Measurements from ENCODE around the gene FLT3LG. TPM values are rescaled to one million over a fixed set of nuclear protein-coding genes. Genes with fewer than 3 reads are reported as not detected.

The FLT3LG gene
- total and polyA plus RNA-seq, 2 of the 8 experiments (the other 6 are each of a cell fraction or from before 2014, with no cell fraction given): 1.6 to 3.2 TPM

DNA sequence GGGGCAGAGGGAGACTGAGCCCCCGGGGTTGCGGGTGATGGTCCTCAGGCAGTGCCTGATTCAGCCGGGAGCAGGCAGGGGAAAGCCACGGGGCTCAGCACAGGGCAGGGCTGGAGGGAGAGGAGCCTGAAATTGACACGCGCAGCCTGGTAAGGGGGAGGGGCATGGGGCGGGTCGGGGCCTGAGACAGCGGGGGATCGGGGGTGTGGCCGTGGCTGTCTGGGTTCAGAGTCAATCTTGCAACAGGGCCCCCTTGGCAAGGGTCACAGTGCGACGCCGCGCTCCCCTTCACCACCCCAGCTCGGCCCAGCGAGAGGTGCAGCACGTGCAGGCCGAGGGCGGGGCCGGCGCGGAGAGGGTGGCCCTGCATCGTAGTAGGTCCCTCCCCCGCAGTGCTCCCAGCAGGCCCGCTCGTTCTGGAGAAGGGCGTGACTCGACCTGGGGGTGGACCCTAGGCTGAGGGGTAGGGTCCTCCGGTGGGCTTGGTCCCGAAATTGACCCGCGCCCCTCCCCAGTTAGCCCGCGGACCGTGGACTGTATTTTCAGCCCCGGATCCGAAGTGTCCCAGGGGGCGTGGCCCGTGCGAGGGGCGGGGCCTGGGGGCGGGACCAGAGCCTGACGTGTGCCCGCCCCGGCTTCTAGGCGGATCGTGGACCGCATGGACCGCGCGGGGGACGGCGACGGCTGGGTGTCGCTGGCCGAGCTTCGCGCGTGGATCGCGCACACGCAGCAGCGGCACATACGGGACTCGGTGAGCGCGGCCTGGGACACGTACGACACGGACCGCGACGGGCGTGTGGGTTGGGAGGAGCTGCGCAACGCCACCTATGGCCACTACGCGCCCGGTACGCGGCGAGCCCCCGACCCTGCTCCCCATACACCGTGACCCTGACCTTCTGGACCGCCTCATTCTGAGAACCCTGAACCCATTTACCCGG is 59.8 kb downstream of the FLT3LG start:
- Histone ChIP-seq H2BK120ac (replicated peaks; ENCODE audit: low read depth, low read length) (no peak overlapping the region), H4K20me1 (replicated peaks in 1 of 2; ENCODE audit: control insufficient read depth in 1 of 2, insufficient read depth in 2 of 2, low read length in 2 of 2) (peaks cover 0 to 10% of the 10 kb centered on the region in 2 experiments), H2AFZ (ENCODE audit: low read length) (no peak overlapping the region; the same call in 1 of the 2 replicates), H4K91ac (replicated peaks; ENCODE audit: insufficient read length, low read length) (no peak overlapping the region), H3K36me3 (ENCODE audit: control insufficient read depth in 2 of 4, insufficient read depth in 4 of 4, low read length in 3 of 4) (no peaks in the 10 kb centered on the region), H3K14ac (ENCODE audit: insufficient read length) (no peak overlapping the region), H3K27ac (ENCODE audit: low read depth, low read length) (no peak overlapping the region), H3K18ac (ENCODE audit: extremely low read depth, low read length) (no peak overlapping the region), H4K8ac (ENCODE audit: extremely low read depth, insufficient read depth, low read length) (no peak overlapping the region; the same call in 1 of the 2 replicates), H2BK15ac (ENCODE audit: low read length) (0 out of 2 replicates have a peak overlapping the region, but pooled peaks have one; percentile 75), H3K4me2 (ENCODE audit: insufficient read depth in 1 of 2, low read depth in 2 of 2, low read length in 2 of 2) (peak overlapping the region; percentile 63 to 99), H3K79me2 (ENCODE audit: control insufficient read depth in 1 of 2, insufficient read depth in 2 of 2, low read length in 2 of 2) (no peaks in the 10 kb centered on the region), H4K5ac (ENCODE audit: insufficient read length, low read depth, low read length) (no peak overlapping the region), H3K23ac (ENCODE audit: insufficient read length) (no peak overlapping the region), H3K9ac (replicated peaks in 1 of 4; ENCODE audit: extremely low read depth in 1 of 4, low read depth in 3 of 4, low read length in 3 of 4) (peak overlapping the region in 1 of 4 experiments; percentile 20; a peak in 2 of 7 replicates), H3K23me2 (ENCODE audit: low read depth, low read length) (peaks cover 8% of the 10 kb centered on the region; the same call in 1 of the 2 replicates), H3K27me3 (replicated peaks in 1 of 4; ENCODE audit: control insufficient read depth in 3 of 4, extremely low read depth in 1 of 4, insufficient read depth in 3 of 4, low read length in 3 of 4) (no peaks in the 10 kb centered on the region; a peak in 1 of 7 replicates), H2BK5ac (ENCODE audit: low read depth, low read length) (no peak overlapping the region), H3K4ac (replicated peaks; ENCODE audit: insufficient read length, low read depth, low read length) (no peak overlapping the region), H3K4me1 (replicated peaks in 1 of 4; ENCODE audit: control insufficient read depth in 3 of 4, insufficient read depth in 4 of 4, low read length in 3 of 4) (peaks cover 0 to 9% (median 1%) of the 10 kb centered on the region in 4 experiments; a peak in 5 of 7 replicates), H2BK20ac (ENCODE audit: low read length) (no peak overlapping the region), H2AK5ac (ENCODE audit: low read depth, low read length) (no peak overlapping the region), H3K4me3 (ENCODE audit: extremely low read depth in 1 of 4, insufficient read depth in 2 of 4, low read depth in 3 of 4, low read length in 4 of 4) (peak overlapping the region; percentile 60 to 81 (median 72)), H3K56ac (replicated peaks; ENCODE audit: insufficient read length, low read depth, low read length) (no peak overlapping the region), H3K9me3 (ENCODE audit: insufficient read depth in 2 of 2, low read depth in 1 of 2, low read length in 1 of 2) (no peaks in the 10 kb centered on the region), H3K79me1 (ENCODE audit: low read depth, low read length) (no peaks in the 10 kb centered on the region), H2BK12ac (ENCODE audit: low read depth, low read length) (no peak overlapping the region)
- peak in 1 of 2 experiments; percentile 96 for DNase-seq (ENCODE audit: low read depth in 1 of 2, low spot score in 2 of 2)
- ChIA-PET POLR2A (ENCODE audit: partially characterized antibody) (interaction anchor here (0.6 to 2.9 kb wide), 15 partner anchors 9 to 47 kb away, joined by 3 to 17 read pairs (median 7); partner anchors contain the start of genes NOSIP, PRRG2, RPL13A and RPS11), CTCF (ENCODE audit: partially characterized antibody) (interaction anchor here (0.5 to 6.6 kb wide), 14 partner anchors 9 to 325 kb away, joined by 3 to 54 read pairs (median 4); partner anchors contain the start of gene PRRG2)
- 2% methylated on average over 42 of the region's 87 CpGs; no CpG with 5 or more reads in 1 of the 2 experiments for WGBS, 2 experiments (ENCODE audit: extremely low coverage in 1 of 2, insufficient coverage in 1 of 2, insufficient read length in 1 of 2, insufficient replicate concordance in 2 of 2, low coverage in 1 of 2, low lambda C conversion rate in 2 of 2, missing lambda C conversion rate in 1 of 2)
- FAIRE-seq: no peak
- TF ChIP-seq, protein P1, sequence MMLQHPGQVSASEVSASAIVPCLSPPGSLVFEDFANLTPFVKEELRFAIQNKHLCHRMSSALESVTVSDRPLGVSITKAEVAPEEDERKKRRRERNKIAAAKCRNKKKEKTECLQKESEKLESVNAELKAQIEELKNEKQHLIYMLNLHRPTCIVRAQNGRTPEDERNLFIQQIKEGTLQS (IDR thresholded peaks at IDR 0.05; ENCODE audit: insufficient read depth, low read depth, low read length): no peak
- no peak for TF ChIP-seq BCL11A (IDR thresholded peaks at IDR 0.05; ENCODE audit: low read depth in 2 of 2, low read length in 2 of 2)
- no peak for TF ChIP-seq SIRT6 (IDR thresholded peaks at IDR 0.05; ENCODE audit: low read length)
- TF ChIP-seq SUZ12 (IDR thresholded peaks at IDR 0.05; ENCODE audit: low read length): no peak
- TF ChIP-seq ZNF274 (IDR thresholded peaks at IDR 0.05; ENCODE audit: borderline replicate concordance, extremely low read depth, low read length): no peak
- no peak for TF ChIP-seq RFX5 (IDR thresholded peaks at IDR 0.05; ENCODE audit: borderline replicate concordance, low read depth, low read length)
- peak; percentile 95 for TF ChIP-seq KDM4A (IDR thresholded peaks at IDR 0.05; ENCODE audit: low read depth, low read length, severe bottlenecking)
- TF ChIP-seq, protein P2, sequence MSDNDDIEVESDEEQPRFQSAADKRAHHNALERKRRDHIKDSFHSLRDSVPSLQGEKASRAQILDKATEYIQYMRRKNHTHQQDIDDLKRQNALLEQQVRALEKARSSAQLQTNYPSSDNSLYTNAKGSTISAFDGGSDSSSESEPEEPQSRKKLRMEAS (IDR thresholded peaks at IDR 0.05): peak; percentile 87
- no peak for TF ChIP-seq GABPA (IDR thresholded peaks at IDR 0.05; ENCODE audit: borderline replicate concordance, insufficient read depth, low read length)
- no peak for TF ChIP-seq CHD1 (IDR thresholded peaks at IDR 0.05; ENCODE audit: low read depth, low read length)

Measured in H1 (cell line).